H1 (cell line): Measurements from ENCODE around the gene KCNIP2. TPM values are rescaled to one million over a fixed set of nuclear protein-coding genes. Genes with fewer than 3 reads are reported as not detected.

ENCODE experiments used
- CTCF ChIA-PET: fragments of 300-600 bp; sonication (Branson Sonifier 250); formaldehyde crosslinking; loops from one replicate; lab custom pipeline; 2021; ENCODE audit not compliant: partially characterized antibody; lab: Charles Lee
- POLR2A ChIA-PET: fragments of 300-600 bp; sonication (Branson Sonifier 250); formaldehyde crosslinking; loops from one replicate; lab custom pipeline; 2021; ENCODE audit warnings: inconsistent platforms; ENCODE audit not compliant: partially characterized antibody; lab: Charles Lee
- DNase-seq, 2 experiments: peaks; one replicate each; pipeline versions ENCODE4 v3.0.0 to v3.0.0-alpha.2; 2010 to 2022; ENCODE audit warnings: low spot score in 2 of 2, low read depth in 1 of 2, mixed read lengths in 1 of 2
- FAIRE-seq: peaks from 2 replicates; lab custom pipeline; 2011; peaks lifted over from hg19 to GRCh38; lab: Jason Lieb, UNC
- H2AFZ ChIP-seq: 2 replicates; pipeline ENCODE4 v1.8.1; 2012; ENCODE audit warnings: low read length, inconsistent platforms
- H2AK5ac ChIP-seq: 2 replicates; pipeline ENCODE4 v1.6.1; 2013; ENCODE audit warnings: low read depth, low read length
- H2BK120ac ChIP-seq: replicated peaks from 2 replicates; pipeline ENCODE3; 2013; ENCODE audit warnings: low read depth, low read length, inconsistent platforms
- H2BK12ac ChIP-seq: 2 replicates; pipeline ENCODE4 v1.6.1; 2013; ENCODE audit warnings: low read depth, low read length
- H2BK15ac ChIP-seq: 2 replicates; pipeline ENCODE4 v1.6.1; 2013; ENCODE audit warnings: low read length
- H2BK20ac ChIP-seq: 2 replicates; pipeline ENCODE4 v1.6.1; 2013; ENCODE audit warnings: low read length
- H2BK5ac ChIP-seq: 2 replicates; pipeline ENCODE4 v1.6.1; 2013; ENCODE audit warnings: low read depth, low read length
- H3K14ac ChIP-seq: 2 replicates; pipeline ENCODE4 v1.6.1; 2013; ENCODE audit warnings: inconsistent platforms; ENCODE audit not compliant: insufficient read length
- H3K18ac ChIP-seq: 2 replicates; pipeline ENCODE4 v1.6.1; 2013; ENCODE audit warnings: low read length; ENCODE audit errors: extremely low read depth
- H3K23ac ChIP-seq: 2 replicates; pipeline ENCODE4 v1.6.1; 2013; ENCODE audit warnings: inconsistent platforms; ENCODE audit not compliant: insufficient read length
- H3K23me2 ChIP-seq: 2 replicates; pipeline ENCODE4 v1.6.1; 2013; ENCODE audit warnings: low read depth, low read length
- H3K27ac ChIP-seq: 2 replicates; pipeline ENCODE4 v1.6.1; 2011; ENCODE audit warnings: low read depth, low read length, inconsistent platforms
- H3K27me3 ChIP-seq, 4 experiments: replicated peaks in 1 of 4; 1 replicate in 1 of 4; 2 replicates in 3 of 4; pipeline versions ENCODE4 v1.6.1 to v1.8.1; 2011 to 2013; ENCODE audit warnings: low read length in 3 of 4, mild to moderate bottlenecking in 3 of 4, inconsistent platforms in 2 of 4, mixed read lengths in 2 of 4, moderate library complexity in 1 of 4; ENCODE audit not compliant: control insufficient read depth in 3 of 4, insufficient read depth in 3 of 4; ENCODE audit errors: extremely low read depth in 1 of 4
- H3K36me3 ChIP-seq, 4 experiments: 2 replicates each; pipeline versions ENCODE4 v1.6.1 to v1.8.1; 2011 to 2013; ENCODE audit warnings: mild to moderate bottlenecking in 4 of 4, low read length in 3 of 4, moderate library complexity in 2 of 4, control low read depth in 1 of 4, inconsistent platforms in 1 of 4; ENCODE audit not compliant: insufficient read depth in 4 of 4, control insufficient read depth in 2 of 4
- H3K4ac ChIP-seq: replicated peaks from 2 replicates; pipeline ENCODE3; 2013; ENCODE audit warnings: low read length, low read depth, mixed read lengths, inconsistent platforms; ENCODE audit not compliant: insufficient read length
- H3K4me1 ChIP-seq, 4 experiments: replicated peaks in 1 of 4; 1 replicate in 1 of 4; 2 replicates in 3 of 4; pipeline versions ENCODE4 v1.6.1 to v1.8.1; 2011 to 2013; ENCODE audit warnings: low read length in 3 of 4, inconsistent platforms in 2 of 4, mixed read lengths in 1 of 4; ENCODE audit not compliant: insufficient read depth in 4 of 4, control insufficient read depth in 3 of 4
- H3K4me2 ChIP-seq, 2 experiments: 2 replicates each; pipeline versions ENCODE4 v1.6.1 to v1.8.1; 2011 to 2013; ENCODE audit warnings: low read depth in 2 of 2, low read length in 2 of 2, control low read depth in 1 of 2, inconsistent platforms in 1 of 2, mild to moderate bottlenecking in 1 of 2; ENCODE audit not compliant: insufficient read depth in 1 of 2
- H3K4me3 ChIP-seq, 4 experiments: fragments of 200-600, 300-600 bp in 1 of 4; sonication (generic), shearing (Covaris generic), sonication (Bioruptor Twin) in 1 of 4; 2 replicates each; pipeline versions ENCODE4 v1.5.1 to v1.8.1; 2011 to 2016; ENCODE audit warnings: low read length in 4 of 4, low read depth in 3 of 4, control low read depth in 2 of 4, inconsistent platforms in 2 of 4, mild to moderate bottlenecking in 2 of 4, mixed read lengths in 1 of 4, moderate library complexity in 1 of 4; ENCODE audit not compliant: insufficient read depth in 2 of 4; ENCODE audit errors: extremely low read depth in 1 of 4
- H3K56ac ChIP-seq: replicated peaks from 2 replicates; pipeline ENCODE3; 2013; ENCODE audit warnings: low read depth, mild to moderate bottlenecking, mixed read lengths, low read length, inconsistent platforms; ENCODE audit not compliant: insufficient read length
- H3K79me1 ChIP-seq: 2 replicates; pipeline ENCODE4 v1.6.1; 2013; ENCODE audit warnings: low read depth, low read length, control low read depth
- H3K79me2 ChIP-seq, 2 experiments: 2 replicates each; pipeline versions ENCODE4 v1.6.1 to v1.8.1; 2012 to 2013; ENCODE audit warnings: low read length in 2 of 2, mild to moderate bottlenecking in 2 of 2, inconsistent platforms in 1 of 2; ENCODE audit not compliant: insufficient read depth in 2 of 2, control insufficient read depth in 1 of 2
- H3K9ac ChIP-seq, 4 experiments: replicated peaks in 1 of 4; 1 replicate in 1 of 4; 2 replicates in 3 of 4; pipeline versions ENCODE4 v1.6.1 to v1.8.1; 2011 to 2013; ENCODE audit warnings: low read depth in 3 of 4, low read length in 3 of 4, control low read depth in 2 of 4, mild to moderate bottlenecking in 2 of 4, moderate library complexity in 2 of 4, inconsistent platforms in 1 of 4; ENCODE audit errors: extremely low read depth in 1 of 4
- H3K9me3 ChIP-seq, 2 experiments: 2 replicates each; pipeline versions ENCODE4 v1.6.1 to v1.8.1; 2012 to 2013; ENCODE audit warnings: mild to moderate bottlenecking in 2 of 2, moderate library complexity in 2 of 2, control low read depth in 1 of 2, inconsistent platforms in 1 of 2, low read depth in 1 of 2, low read length in 1 of 2, mixed read lengths in 1 of 2; ENCODE audit not compliant: insufficient read depth in 2 of 2
- H4K20me1 ChIP-seq, 2 experiments: replicated peaks in 1 of 2; 2 replicates each; pipeline versions ENCODE3 to v1.8.1; 2011 to 2013; ENCODE audit warnings: inconsistent platforms in 2 of 2, low read length in 2 of 2, mild to moderate bottlenecking in 1 of 2; ENCODE audit not compliant: insufficient read depth in 2 of 2, control insufficient read depth in 1 of 2
- H4K5ac ChIP-seq: 2 replicates; pipeline ENCODE4 v1.6.1; 2013; ENCODE audit warnings: low read length, low read depth, mixed read lengths, inconsistent platforms; ENCODE audit not compliant: insufficient read length
- H4K8ac ChIP-seq: 2 replicates; pipeline ENCODE4 v1.8.0; 2013; ENCODE audit warnings: mild to moderate bottlenecking, moderate library complexity, low read length, inconsistent platforms; ENCODE audit not compliant: insufficient read depth; ENCODE audit errors: extremely low read depth
- H4K91ac ChIP-seq: replicated peaks from 2 replicates; pipeline ENCODE3; 2013; ENCODE audit warnings: low read length, mixed read lengths, inconsistent platforms; ENCODE audit not compliant: insufficient read length
- CHD2 ChIP-seq: IDR thresholded peaks from 2 replicates; pipeline ENCODE4 v1.6.1; 2012; ENCODE audit warnings: low read length, improper control_type of control experiment
- CTBP2 ChIP-seq: IDR thresholded peaks from 2 replicates; pipeline ENCODE4 v1.7.0; 2011; ENCODE audit warnings: borderline replicate concordance, mild to moderate bottlenecking, moderate library complexity, mixed read lengths, low read length; ENCODE audit not compliant: insufficient read depth, insufficient read length
- EP300 ChIP-seq, 2 experiments: IDR thresholded peaks; 1 replicate in 1 of 2; 2 replicates in 1 of 2; pipeline ENCODE4 v1.6.1; 2011 to 2012; ENCODE audit warnings: low read depth in 2 of 2, low read length in 2 of 2, mild to moderate bottlenecking in 2 of 2, borderline replicate concordance in 1 of 2, inconsistent platforms in 1 of 2, moderate library complexity in 1 of 2
- PHF8 ChIP-seq: fragments of 200-600 bp; sonication (generic); conservative IDR thresholded peaks from 2 replicates; pipeline ENCODE4 v1.7.1; 2012; ENCODE audit warnings: low read depth, mild to moderate bottlenecking, inconsistent platforms, low read length, moderate library complexity
- RFX5 ChIP-seq: IDR thresholded peaks from 2 replicates; pipeline ENCODE4 v1.6.1; 2011; ENCODE audit warnings: low read depth, low read length, improper control_type of control experiment, borderline replicate concordance
- SP2 ChIP-seq: IDR thresholded peaks from 2 replicates; pipeline ENCODE4 v1.6.1; 2012; ENCODE audit warnings: mild to moderate bottlenecking, low read length, inconsistent platforms
- TAF7 ChIP-seq: optimal IDR thresholded peaks from 2 replicates; pipeline ENCODE3; 2011; ENCODE audit warnings: low read depth, mild to moderate bottlenecking, inconsistent platforms, low read length, moderate library complexity, borderline replicate concordance
- WGBS, 2 experiments: shearing (Covaris generic) in 1 of 2; methylation state at CpG; one replicate each; pipeline versions ENCODE4 v1.1.6 to v1.1.7; 2013 to 2015; ENCODE audit warnings: low lambda C conversion rate in 2 of 2, mixed read lengths in 2 of 2, inconsistent platforms in 1 of 2, low coverage in 1 of 2, missing lambda C conversion rate in 1 of 2; ENCODE audit not compliant: insufficient replicate concordance in 2 of 2, insufficient coverage in 1 of 2, insufficient read length in 1 of 2; ENCODE audit errors: extremely low coverage in 1 of 2, missing lambda C conversion rate in 1 of 2; 5-methylcytosine and 5-hydroxymethylcytosine counted together
- polyA plus RNA-seq, 7 experiments: library from polyadenylated mRNA; depleted of rRNA in 3 of 7; stranded (reverse) in 5 of 7; unstranded in 2 of 7; fragments of >200 nt in 5 of 7; fragments of 200-250 nt in 2 of 7; gene quantifications; 1 replicate in 5 of 7; 2 replicates in 1 of 7; 4 replicates in 1 of 7; pipeline versions ENCODE4 v1.2.1 to v1.2.3, GENCODE V29; 2011 to 2013; ENCODE audit warnings: missing spikeins in 2 of 7, mixed read lengths in 2 of 7
- total RNA-seq: library from RNA; stranded (reverse); fragmentation: NEBNext Ultra II Directional; extraction: Animal tissue kit (Norgen Biotek cat#: 25700); gene quantifications from 2 replicates; pipeline ENCODE4 v1.2.1, GENCODE V29; 2021

KCNIP2 gene
- total and polyA plus RNA-seq, 2 of the 8 experiments (the other 6 are each of a cell fraction or from before 2014, with no cell fraction given): 2.7 to 6.0 TPM

GRCh38 chr10:101832325-101832771, 11.3 kb downstream of the KCNIP2 start:
- Histone ChIP-seq H3K14ac (no peak overlapping the region), H3K56ac (no peak overlapping the region), H3K27me3 (no peaks in the 10 kb centered on the region), H2BK5ac (no peak overlapping the region), H3K4ac (no peak overlapping the region), H4K20me1 (peaks cover 4 to 17% of the 10 kb centered on the region in 2 experiments), H4K5ac (no peak overlapping the region), H2BK12ac (no peak overlapping the region), H3K36me3 (no peaks in the 10 kb centered on the region; a peak in 1 of 8 replicates), H2BK15ac (no peak overlapping the region), H3K27ac (no peak overlapping the region), H3K9ac (no peak overlapping the region), H4K91ac (no peak overlapping the region), H3K79me2 (no peaks in the 10 kb centered on the region), H2AFZ (no peak overlapping the region), H3K4me1 (peaks cover 12 to 25% (median 17%) of the 10 kb centered on the region in 4 experiments), H2AK5ac (no peak overlapping the region), H3K4me3 (no peak overlapping the region), H4K8ac (no peak overlapping the region), H3K18ac (no peak overlapping the region), H3K23me2 (peaks cover 13% of the 10 kb centered on the region), H3K79me1 (peaks cover 2% of the 10 kb centered on the region; the same call in 1 of the 2 replicates), H3K9me3 (no peaks in the 10 kb centered on the region), H2BK120ac (no peak overlapping the region), H3K23ac (no peak overlapping the region), H2BK20ac (no peak overlapping the region), H3K4me2 (no peak overlapping the region)
- POLR2A ChIA-PET: interaction anchor here (9.8 kb wide), 1 partner anchor 15 kb away, joined by 100 read pairs; the partner anchor contains the start of gene OGA
- no peak for FAIRE-seq
- WGBS, 2 experiments: 79% methylated on average over 3 of the region's 4 CpGs; no CpG with 5 or more reads in 1 of the 2 experiments
- DNase-seq: no peak
- CTCF ChIA-PET: interaction anchor here (0.6 to 4.3 kb wide), 6 partner anchors 9 to 768 kb away, joined by 3 to 24 read pairs (median 4); no protein-coding TSS in a partner anchor
- TF ChIP-seq RFX5 (no peak), CHD2 (no peak), TAF7 (no peak), EP300 (IDR thresholded peaks at IDR 0.05; ENCODE audit: borderline replicate concordance in 1 of 2, low read depth in 2 of 2, low read length in 2 of 2) (no peak), SP2 (no peak), PHF8 (no peak), CTBP2 (no peak)
